Right ventricle myocardium superior (tissue), 1 donor: ENCODE data around the gene FRMPD4. TPM values are rescaled to one million over a fixed set of nuclear protein-coding genes. Genes with fewer than 3 reads are reported as not detected.

Experiments
- ATAC-seq: fragments of 200-7000 bp; cut with Tn5 transposase; one replicate; pipeline ENCODE4 v1.9.1; 2020; ENCODE audit warnings: mild to moderate bottlenecking; ENCODE audit not compliant: poor library complexity
- DNase-seq: peaks from one replicate; pipeline ENCODE4 v3.0.0-alpha.2; 2020
- intact Hi-C: fragments of 100-400 bp; cut with DNase I; formaldehyde crosslinking; loops from one replicate; pipeline ENCODE4 v1.11.2; 2022
- total RNA-seq: library from RNA; stranded (reverse); fragmentation: NEBNext Ultra II Directional; extraction: Animal tissue kit (Norgen Biotek cat#: 25700); gene quantifications from one replicate; pipeline ENCODE4 v1.2.1, GENCODE V29; 2021
- donor health status: DM: no; HTN: yes; CAD: no; lungs with severe emphysema.

FRMPD4 gene
- total RNA-seq, 1 donor from 2014 or later, result 1.3 TPM

DNA sequence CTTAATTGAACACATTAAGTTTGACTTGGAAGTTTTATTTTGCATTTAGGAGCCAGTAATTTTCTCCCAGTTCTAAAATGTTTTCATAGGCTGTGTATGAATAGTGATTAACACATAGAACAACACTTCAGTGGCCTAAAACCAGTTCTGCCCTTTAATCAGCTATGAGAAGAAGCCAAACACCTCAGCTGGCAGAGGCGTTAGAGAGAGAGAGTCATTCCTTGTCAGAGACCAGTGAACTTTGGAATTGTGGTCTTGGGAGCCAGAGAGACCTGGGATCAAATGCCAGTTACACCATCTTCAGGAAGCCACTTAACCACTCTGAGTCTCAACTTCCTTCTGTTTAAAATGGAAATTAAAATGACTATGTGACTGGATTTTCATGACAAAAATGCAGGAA lies 613.6 kb downstream of the FRMPD4 start:
- no peak for ATAC-seq
- no peak for DNase-seq
- intact Hi-C loops, result no loop called here

DNA sequence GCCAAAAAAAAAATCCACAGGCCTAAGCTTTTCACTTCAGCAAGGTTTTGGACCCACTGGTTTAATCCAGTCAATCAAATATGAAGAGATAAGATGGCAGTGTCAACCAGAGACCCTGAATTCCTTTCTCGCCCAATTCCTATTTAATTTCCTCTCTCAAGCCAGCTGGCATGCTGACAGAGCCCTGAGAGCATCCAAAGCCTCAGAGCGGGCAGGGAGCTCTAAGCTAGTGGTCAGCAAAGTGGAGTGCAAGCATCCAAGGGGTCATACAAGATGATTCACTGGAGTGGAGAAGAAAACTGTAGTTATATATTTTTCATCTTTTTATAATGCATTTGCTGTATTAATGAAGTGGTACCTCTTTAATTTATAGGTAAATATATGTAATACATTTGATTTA lies 615.1 kb downstream of the FRMPD4 start:
- no peak for ATAC-seq
- intact Hi-C loops, result no loop called here
- no peak for DNase-seq

DNA sequence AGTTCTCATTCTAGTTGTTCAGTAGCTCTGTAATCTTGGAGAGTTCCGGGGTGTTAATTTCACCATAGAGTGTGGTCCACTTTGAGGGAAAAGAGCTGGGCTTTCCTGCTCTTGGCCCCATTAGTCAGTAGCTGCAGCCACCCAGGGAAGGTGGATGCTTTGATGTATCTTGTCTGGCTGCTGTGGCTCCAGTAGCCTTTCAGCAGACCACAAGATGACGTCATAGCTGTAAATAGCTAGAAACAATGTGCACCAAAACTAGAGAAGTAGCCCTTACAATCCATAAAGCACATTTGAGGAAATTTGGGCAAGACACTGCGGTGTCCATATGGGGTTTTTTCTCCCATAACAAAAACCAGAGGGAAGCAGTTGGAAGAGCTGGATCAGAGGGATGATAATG lies 620.0 kb downstream of the FRMPD4 start:
- intact Hi-C loops, result no loop called here
- no peak for DNase-seq
- no peak for ATAC-seq

DNA sequence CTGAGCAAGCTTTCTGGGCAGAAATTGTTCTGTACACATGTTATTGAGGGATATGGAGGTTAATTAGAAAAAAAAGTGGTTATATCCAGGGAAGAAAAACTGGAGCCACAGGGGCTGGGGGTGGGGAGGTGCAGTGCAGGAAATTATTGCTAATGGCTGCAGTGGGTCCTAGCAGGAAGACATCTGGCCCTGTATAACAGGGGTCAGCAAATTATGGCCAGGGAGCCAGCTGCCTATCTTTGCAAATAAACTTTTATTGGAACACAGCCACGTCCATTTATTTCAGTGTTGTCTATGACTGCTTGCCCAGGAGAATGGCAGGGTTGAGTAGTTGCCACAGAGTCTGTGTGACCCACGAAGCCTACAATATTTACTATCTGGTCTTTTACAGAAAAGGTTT lies 629.6 kb downstream of the FRMPD4 start:
- DNase-seq (no peak), ATAC-seq (no peak)
- intact Hi-C loops, result no loop called here

DNA sequence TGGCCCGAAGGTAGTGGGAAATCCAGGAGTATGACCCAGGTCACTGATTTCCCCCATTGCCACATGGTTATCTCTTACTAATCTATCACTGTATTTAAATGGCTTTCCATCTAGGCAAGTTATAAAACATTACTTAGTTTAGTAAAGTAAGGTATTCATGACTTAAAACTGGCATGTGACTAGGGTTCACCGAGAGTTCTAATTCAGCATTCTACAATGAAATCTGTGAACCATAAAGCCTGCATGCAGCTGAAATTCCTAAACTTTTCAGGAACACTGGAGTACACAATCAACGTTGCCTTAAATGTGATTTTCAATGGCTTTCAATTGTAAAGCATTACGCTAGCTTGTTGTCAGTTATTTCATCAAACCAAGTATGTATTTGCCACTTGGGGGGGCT lies 630.2 kb downstream of the FRMPD4 start:
- intact Hi-C loops, result no loop called here
- no peak for DNase-seq
- no peak for ATAC-seq

DNA sequence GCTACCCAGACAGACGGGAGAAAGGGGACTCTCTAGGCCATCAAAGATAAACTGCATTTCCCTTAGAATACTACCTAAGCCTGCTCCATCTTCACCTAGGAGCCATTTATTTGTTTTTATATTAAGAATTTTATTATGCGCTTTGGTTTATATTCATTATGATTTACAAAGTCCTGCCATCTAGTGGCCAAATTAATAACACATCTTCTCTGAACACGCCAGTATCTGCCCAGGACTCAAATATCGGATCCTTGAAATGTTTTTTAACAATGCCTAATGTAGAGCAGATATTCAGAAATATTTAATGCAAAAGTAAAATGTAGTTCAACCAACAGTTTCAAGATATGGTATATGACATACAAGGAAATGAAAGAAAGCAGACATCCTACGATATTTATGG lies 632.2 kb downstream of the FRMPD4 start:
- intact Hi-C loops, result no loop called here
- ATAC-seq (no peak), DNase-seq (no peak)

DNA sequence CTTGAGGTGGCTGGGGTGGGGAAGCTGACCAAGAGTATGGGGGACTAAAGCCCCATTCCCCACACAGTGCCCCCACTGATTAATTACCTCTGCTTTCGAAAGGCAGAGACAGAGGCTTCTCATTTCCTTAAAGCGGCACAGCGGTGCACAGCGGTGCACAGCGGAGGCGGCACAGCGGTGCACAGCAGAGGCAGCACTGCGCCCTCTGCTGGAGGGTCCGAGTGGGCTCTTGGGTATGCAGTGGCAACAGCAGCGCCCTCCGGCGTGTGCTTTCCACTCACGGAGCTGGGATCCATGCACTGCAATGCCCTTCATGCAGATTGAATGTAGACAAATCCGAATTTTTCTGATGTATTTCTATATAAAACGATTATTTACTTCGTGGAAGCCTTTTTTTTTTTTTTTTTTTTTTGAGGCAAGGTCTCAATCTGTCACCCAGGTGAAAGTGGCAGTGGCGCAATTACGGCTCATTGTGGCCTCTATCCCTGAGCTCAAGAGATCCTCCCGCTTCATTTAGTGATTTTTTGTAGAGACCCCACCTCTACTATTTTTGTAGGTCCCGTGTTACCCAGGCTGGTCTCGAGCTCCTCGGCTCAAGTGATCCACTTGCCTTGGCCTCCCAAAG lies 633.3 kb downstream of the FRMPD4 start:
- ATAC-seq, result peak; percentile 61
- DNase-seq, result peak; percentile 71
- intact Hi-C loops, result no loop called here
